Esophagus muscularis mucosa (tissue), 4 donors: ENCODE measurements around the gene MSH2.

Experiments
- EP300 ChIP-seq: sonication (generic); formaldehyde crosslinking; IDR thresholded peaks from one replicate; pipeline ENCODE4 v1.6.1; 2017; ENCODE audit warnings: antibody characterized with exemption
- POLR2A ChIP-seq: fragments of 450-650 bp; IDR thresholded peaks from one replicate; pipeline ENCODE4 v1.6.1; 2017; ENCODE audit warnings: antibody characterized with exemption, moderate library complexity, mild to moderate bottlenecking, low read depth
- POLR2AphosphoS5 ChIP-seq, 2 donors: sonication (generic); formaldehyde crosslinking; IDR thresholded peaks; one replicate each; pipeline ENCODE4 v1.6.1; 2017; ENCODE audit warnings: antibody characterized with exemption in 2 of 2
- TF ChIP-seq, protein P1 (sequence below), 3 experiments: fragments of 200-600 bp in 2 of 3; fragments of 450-650 bp in 1 of 3; sonication (generic) in 2 of 3; IDR thresholded peaks; one replicate each; pipeline ENCODE4 v1.5.1; 2017 to 2019; ENCODE audit warnings: antibody characterized with exemption in 3 of 3, mild to moderate bottlenecking in 2 of 3, moderate library complexity in 1 of 3

DNA sequence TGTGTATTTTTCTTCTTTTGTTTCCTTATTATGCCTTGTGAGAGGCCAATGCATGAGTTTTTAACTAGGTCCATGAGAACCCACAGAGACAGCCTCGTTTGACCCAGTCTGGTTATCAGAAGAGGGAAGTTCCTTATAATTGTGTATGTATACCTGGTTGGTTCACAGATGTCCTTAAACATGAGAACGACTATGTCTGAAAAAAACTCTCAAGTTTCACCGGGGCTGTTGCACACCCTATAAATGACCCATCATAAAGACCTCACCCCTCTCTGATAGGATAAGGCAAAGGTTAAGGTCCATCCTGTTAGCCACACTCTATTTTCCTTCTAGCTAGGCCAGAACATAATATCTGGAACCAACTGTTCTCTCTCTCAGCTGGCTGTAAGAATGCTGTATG is 42.7 kb upstream of the MSH2 start:
- TF ChIP-seq, protein P1, sequence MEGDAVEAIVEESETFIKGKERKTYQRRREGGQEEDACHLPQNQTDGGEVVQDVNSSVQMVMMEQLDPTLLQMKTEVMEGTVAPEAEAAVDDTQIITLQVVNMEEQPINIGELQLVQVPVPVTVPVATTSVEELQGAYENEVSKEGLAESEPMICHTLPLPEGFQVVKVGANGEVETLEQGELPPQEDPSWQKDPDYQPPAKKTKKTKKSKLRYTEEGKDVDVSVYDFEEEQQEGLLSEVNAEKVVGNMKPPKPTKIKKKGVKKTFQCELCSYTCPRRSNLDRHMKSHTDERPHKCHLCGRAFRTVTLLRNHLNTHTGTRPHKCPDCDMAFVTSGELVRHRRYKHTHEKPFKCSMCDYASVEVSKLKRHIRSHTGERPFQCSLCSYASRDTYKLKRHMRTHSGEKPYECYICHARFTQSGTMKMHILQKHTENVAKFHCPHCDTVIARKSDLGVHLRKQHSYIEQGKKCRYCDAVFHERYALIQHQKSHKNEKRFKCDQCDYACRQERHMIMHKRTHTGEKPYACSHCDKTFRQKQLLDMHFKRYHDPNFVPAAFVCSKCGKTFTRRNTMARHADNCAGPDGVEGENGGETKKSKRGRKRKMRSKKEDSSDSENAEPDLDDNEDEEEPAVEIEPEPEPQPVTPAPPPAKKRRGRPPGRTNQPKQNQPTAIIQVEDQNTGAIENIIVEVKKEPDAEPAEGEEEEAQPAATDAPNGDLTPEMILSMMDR (IDR thresholded peaks at IDR 0.05) = no peak
- TF ChIP-seq EP300 = no peak
- TF ChIP-seq POLR2A = no peak
- TF ChIP-seq POLR2AphosphoS5 (IDR thresholded peaks at IDR 0.05) = no peak
